ENCODE measurements around the gene MBP.

Gene MBP

GRCh38 chr18:77065221-77065981 is 67.2 kb downstream of the MBP start:
- DNase-seq (ENCODE audit: low spot score), result peak; percentile 43

- peak; percentile 82 for DNase-seq (ENCODE audit: low spot score)
Observed at GRCh38 chr18:77063260-77063659, 69.3 kb downstream of the MBP start.

- peak; percentile 88 for DNase-seq (ENCODE audit: low spot score)
Observed at GRCh38 chr18:77062518-77063003, 70.0 kb downstream of the MBP start.

- peak; percentile 40 for DNase-seq (ENCODE audit: low spot score)
Observed at GRCh38 chr18:77061946-77062517, 70.6 kb downstream of the MBP start.

GRCh38 chr18:77061281-77061945 is 71.2 kb downstream of the MBP start:
- no peak for DNase-seq (ENCODE audit: low spot score)

- no peak for DNase-seq (ENCODE audit: low spot score)
Observed at GRCh38 chr18:77060151-77060550, 72.4 kb downstream of the MBP start.

GRCh38 chr18:77059294-77059916 is 73.2 kb downstream of the MBP start:
- DNase-seq (ENCODE audit: low spot score), result no peak

GRCh38 chr18:77058290-77058835 is 74.2 kb downstream of the MBP start:
- no peak for DNase-seq (ENCODE audit: low spot score)

GRCh38 chr18:77057006-77057395 is 75.6 kb downstream of the MBP start:
- DNase-seq (ENCODE audit: low spot score), result no peak

- no peak for DNase-seq (ENCODE audit: low spot score)
Observed at GRCh38 chr18:77056344-77057005, 76.1 kb downstream of the MBP start.

- DNase-seq (ENCODE audit: low spot score), result no peak
Observed at GRCh38 chr18:77055429-77056300, 76.9 kb downstream of the MBP start.

GRCh38 chr18:77054606-77055428 is 77.8 kb downstream of the MBP start:
- peak; percentile 88 for DNase-seq (ENCODE audit: low spot score)

- DNase-seq (ENCODE audit: low spot score), result peak; percentile 35
Observed at GRCh38 chr18:77054288-77054605, 78.3 kb downstream of the MBP start.

- no peak for DNase-seq (ENCODE audit: low spot score)
Observed at GRCh38 chr18:77053616-77054287, 78.8 kb downstream of the MBP start.

GRCh38 chr18:77052983-77053309 is 79.6 kb downstream of the MBP start:
- DNase-seq (ENCODE audit: low spot score), result no peak

- DNase-seq (ENCODE audit: low spot score), result no peak
Observed at GRCh38 chr18:77052297-77052982, 80.1 kb downstream of the MBP start.

GRCh38 chr18:77051581-77052296 is 80.8 kb downstream of the MBP start:
- DNase-seq (ENCODE audit: low spot score), result no peak

- no peak for DNase-seq (ENCODE audit: low spot score)
Observed at GRCh38 chr18:77049938-77050337, 82.6 kb downstream of the MBP start.
